SK-N-SH (cell line): Measurements from ENCODE around the gene ELOVL6. TPM values are rescaled to one million over a fixed set of nuclear protein-coding genes. Genes with fewer than 3 reads are reported as not detected.

ENCODE experiments used
- CTCF ChIA-PET: fragments of 300-600, 350-600 bp; formaldehyde crosslinking; extraction: SDS; loops from one replicate; lab custom pipeline; 2021; lab: Yijun Ruan, JAX
- POLR2A ChIA-PET: fragments of 350-600 bp; sonication (Branson Sonifier 250); formaldehyde crosslinking; extraction: SDS; loops from one replicate; lab custom pipeline; 2020; ENCODE audit warnings: antibody characterized with exemption, inconsistent platforms; lab: Yijun Ruan, JAX
- DNase-seq: peaks from one replicate; pipeline ENCODE4 v3.0.0; 2012
- H2AFZ ChIP-seq: fragments of 200-600 bp; sonication (generic); 2 replicates; pipeline ENCODE4 v1.8.1; 2016; ENCODE audit warnings: antibody characterized with exemption, mild to moderate bottlenecking, low read depth
- H3F3A ChIP-seq: fragments of 200-600 bp; sonication (generic); replicated peaks from 2 replicates; pipeline ENCODE3; 2016; ENCODE audit warnings: antibody characterized with exemption, mild to moderate bottlenecking; ENCODE audit not compliant: insufficient read depth
- H3K27ac ChIP-seq, 2 experiments: fragments of 200-500 bp in 1 of 2; fragments of 200-600 bp in 1 of 2; sonication (Bioruptor generic) in 1 of 2; sonication (generic), shearing (Covaris generic) in 1 of 2; 2 replicates each; pipeline versions ENCODE4 v1.5.1 to v1.6.1; 2014 to 2016; ENCODE audit warnings: low read depth in 2 of 2, inconsistent platforms in 1 of 2, low read length in 1 of 2, mild to moderate bottlenecking in 1 of 2, mixed read lengths in 1 of 2
- H3K27me3 ChIP-seq: fragments of 200-600 bp; sonication (generic), shearing (Covaris generic); 2 replicates; pipeline ENCODE4 v1.6.1; 2016; ENCODE audit warnings: mixed run types; ENCODE audit not compliant: insufficient read depth
- H3K36me3 ChIP-seq, 2 experiments: fragments of 200-500 bp in 1 of 2; fragments of 200-600 bp in 1 of 2; sonication (Bioruptor generic) in 1 of 2; sonication (generic) in 1 of 2; replicated peaks in 1 of 2; 2 replicates each; pipeline versions ENCODE3 to v1.5.1; 2014 to 2016; ENCODE audit warnings: low read length in 1 of 2, mild to moderate bottlenecking in 1 of 2; ENCODE audit not compliant: insufficient read depth in 2 of 2, control insufficient read depth in 1 of 2
- H3K4me1 ChIP-seq, 2 experiments: fragments of 200-500 bp in 1 of 2; fragments of 200-600 bp in 1 of 2; sonication (Bioruptor generic) in 1 of 2; sonication (generic), shearing (Covaris generic) in 1 of 2; 2 replicates each; pipeline versions ENCODE4 v1.5.1 to v1.6.1; 2014 to 2016; ENCODE audit warnings: low read depth in 1 of 2, low read length in 1 of 2, mixed run types in 1 of 2; ENCODE audit not compliant: insufficient read depth in 2 of 2, control insufficient read depth in 1 of 2
- H3K4me2 ChIP-seq: fragments of 200-600 bp; sonication (generic), shearing (Covaris generic); 2 replicates; pipeline ENCODE4 v1.6.1; 2017; ENCODE audit warnings: mixed run types
- H3K4me3 ChIP-seq, 2 experiments: fragments of 200-500 bp in 1 of 2; fragments of 200-600 bp in 1 of 2; sonication (Bioruptor generic) in 1 of 2; sonication (generic), shearing (Covaris generic) in 1 of 2; 2 replicates each; pipeline versions ENCODE4 v1.5.1 to v1.8.1; 2014 to 2016; ENCODE audit warnings: low read depth in 2 of 2, inconsistent platforms in 1 of 2, low read length in 1 of 2, mild to moderate bottlenecking in 1 of 2, mixed read lengths in 1 of 2, moderate library complexity in 1 of 2
- H3K79me2 ChIP-seq: fragments of 200-600 bp; sonication (generic); 2 replicates; pipeline ENCODE4 v1.8.1; 2017; ENCODE audit warnings: mild to moderate bottlenecking; ENCODE audit not compliant: insufficient read depth
- H3K9ac ChIP-seq: fragments of 200-600 bp; sonication (generic); 2 replicates; pipeline ENCODE4 v1.6.1; 2017; ENCODE audit warnings: mixed run types
- H3K9me2 ChIP-seq: fragments of 200-600 bp; sonication (generic); 2 replicates; pipeline ENCODE4 v1.6.1; 2017; ENCODE audit warnings: mixed run types
- H3K9me3 ChIP-seq: fragments of 200-600 bp; sonication (generic); 2 replicates; pipeline ENCODE4 v1.6.1; 2017; ENCODE audit warnings: mixed run types, mild to moderate bottlenecking, moderate library complexity
- H4K20me1 ChIP-seq: fragments of 200-600 bp; sonication (generic); 2 replicates; pipeline ENCODE4 v1.6.1; 2017; ENCODE audit warnings: mild to moderate bottlenecking, mixed run types; ENCODE audit not compliant: insufficient read depth
- ELF1 ChIP-seq: IDR thresholded peaks from 2 replicates; pipeline ENCODE4 v1.4.0; 2012
- EZH2phosphoT487 ChIP-seq: fragments of 200-600 bp; sonication (generic); IDR thresholded peaks from 2 replicates; pipeline ENCODE4 v1.6.1; 2017; ENCODE audit warnings: low read depth, mixed run types, mild to moderate bottlenecking, antibody characterized with exemption, moderate library complexity, borderline replicate concordance
- MEF2A ChIP-seq: IDR thresholded peaks from 2 replicates; pipeline ENCODE4 v1.4.0; 2012; ENCODE audit warnings: low read depth, borderline replicate concordance
- MXI1 ChIP-seq: IDR thresholded peaks from 2 replicates; pipeline ENCODE4 v1.6.1; 2012; ENCODE audit warnings: mild to moderate bottlenecking, low read depth, low read length, improper control_type of control experiment
- NRF1 ChIP-seq: IDR thresholded peaks from 2 replicates; pipeline ENCODE4 v1.6.1; 2012; ENCODE audit warnings: low read depth, mild to moderate bottlenecking, low read length
- RFX5 ChIP-seq: IDR thresholded peaks from 2 replicates; pipeline ENCODE4 v1.6.1; 2012; ENCODE audit warnings: mild to moderate bottlenecking, improper control_type of control experiment, low read length
- SMC3 ChIP-seq: IDR thresholded peaks from 2 replicates; pipeline ENCODE4 v1.6.1; 2012; ENCODE audit warnings: low read depth, low read length, improper control_type of control experiment
- TAF1 ChIP-seq: IDR thresholded peaks from 2 replicates; pipeline ENCODE4 v1.6.1; 2012; ENCODE audit warnings: low read depth, mild to moderate bottlenecking, low read length, moderate library complexity, borderline replicate concordance
- TEAD4 ChIP-seq: IDR thresholded peaks from 2 replicates; pipeline ENCODE4 v1.4.0; 2012; ENCODE audit warnings: mild to moderate bottlenecking, borderline replicate concordance; ENCODE audit not compliant: insufficient read depth
- WGBS: methylation state at CpG from one replicate; pipeline ENCODE4 v1.1.6; 2017; ENCODE audit warnings: low lambda C conversion rate; 5-methylcytosine and 5-hydroxymethylcytosine counted together
- polyA plus RNA-seq, 3 experiments: library from polyadenylated mRNA; depleted of rRNA; stranded (reverse); fragments of >200 nt; gene quantifications; 2 replicates each; pipeline ENCODE4 v1.2.3, GENCODE V29; 2012
- TF ChIP-seq, protein P1 (sequence below): fragments of 200-600 bp; sonication (generic); IDR thresholded peaks from 2 replicates; pipeline ENCODE4 v1.6.1; 2017; ENCODE audit warnings: antibody characterized with exemption, mild to moderate bottlenecking, moderate library complexity
- TF ChIP-seq, protein P2 (sequence below): IDR thresholded peaks from 2 replicates; pipeline ENCODE4 v1.4.0; 2012; ENCODE audit warnings: low read depth, borderline replicate concordance
- TF ChIP-seq, protein P3 (sequence below): IDR thresholded peaks from 2 replicates; pipeline ENCODE4 v1.4.0; 2012; ENCODE audit warnings: low read depth, borderline replicate concordance
- TF ChIP-seq, protein P4 (sequence below): IDR thresholded peaks from 2 replicates; pipeline ENCODE4 v1.4.0; 2012; ENCODE audit warnings: low read depth
- TF ChIP-seq, protein P5 (sequence below): fragments of 150-350 bp; IDR thresholded peaks from 2 replicates; pipeline ENCODE4 v1.6.1; 2016; ENCODE audit warnings: mild to moderate bottlenecking, low read depth, low read length

ELOVL6 gene
- polyA plus RNA-seq, 1 of the 3 experiments (the other 2 are of a cell fraction): 9.0 TPM

GRCh38 chr4:110216129-110216528 lies 17.7 kb upstream of the ELOVL6 start:
- Histone ChIP-seq H3K4me3 (no peak overlapping the region), H3K4me1 (no peaks in the 10 kb centered on the region), H3K79me2 (no peaks in the 10 kb centered on the region), H3K9me2 (no peaks in the 10 kb centered on the region), H3K9ac (no peak overlapping the region), H3K27me3 (no peaks in the 10 kb centered on the region; the same call in 1 of the 2 replicates), H3K27ac (no peak overlapping the region), H4K20me1 (no peaks in the 10 kb centered on the region), H3K9me3 (no peaks in the 10 kb centered on the region), H3K4me2 (no peak overlapping the region), H3F3A (no peaks in the 10 kb centered on the region), H2AFZ (no peak overlapping the region), H3K36me3 (no peaks in the 10 kb centered on the region)
- ChIA-PET CTCF (interaction anchor here (1.0 kb wide), 1 partner anchor 166 kb away, joined by 3 read pairs; no protein-coding TSS in a partner anchor), POLR2A (no interaction called here)
- 74% methylated on average over 6 of the region's 6 CpGs for WGBS
- DNase-seq: no peak
- TF ChIP-seq, protein P1, sequence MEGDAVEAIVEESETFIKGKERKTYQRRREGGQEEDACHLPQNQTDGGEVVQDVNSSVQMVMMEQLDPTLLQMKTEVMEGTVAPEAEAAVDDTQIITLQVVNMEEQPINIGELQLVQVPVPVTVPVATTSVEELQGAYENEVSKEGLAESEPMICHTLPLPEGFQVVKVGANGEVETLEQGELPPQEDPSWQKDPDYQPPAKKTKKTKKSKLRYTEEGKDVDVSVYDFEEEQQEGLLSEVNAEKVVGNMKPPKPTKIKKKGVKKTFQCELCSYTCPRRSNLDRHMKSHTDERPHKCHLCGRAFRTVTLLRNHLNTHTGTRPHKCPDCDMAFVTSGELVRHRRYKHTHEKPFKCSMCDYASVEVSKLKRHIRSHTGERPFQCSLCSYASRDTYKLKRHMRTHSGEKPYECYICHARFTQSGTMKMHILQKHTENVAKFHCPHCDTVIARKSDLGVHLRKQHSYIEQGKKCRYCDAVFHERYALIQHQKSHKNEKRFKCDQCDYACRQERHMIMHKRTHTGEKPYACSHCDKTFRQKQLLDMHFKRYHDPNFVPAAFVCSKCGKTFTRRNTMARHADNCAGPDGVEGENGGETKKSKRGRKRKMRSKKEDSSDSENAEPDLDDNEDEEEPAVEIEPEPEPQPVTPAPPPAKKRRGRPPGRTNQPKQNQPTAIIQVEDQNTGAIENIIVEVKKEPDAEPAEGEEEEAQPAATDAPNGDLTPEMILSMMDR: no peak
- no peak for TF ChIP-seq RFX5
- TF ChIP-seq MEF2A: no peak
- TF ChIP-seq NRF1: no peak
- TF ChIP-seq, protein P2, sequence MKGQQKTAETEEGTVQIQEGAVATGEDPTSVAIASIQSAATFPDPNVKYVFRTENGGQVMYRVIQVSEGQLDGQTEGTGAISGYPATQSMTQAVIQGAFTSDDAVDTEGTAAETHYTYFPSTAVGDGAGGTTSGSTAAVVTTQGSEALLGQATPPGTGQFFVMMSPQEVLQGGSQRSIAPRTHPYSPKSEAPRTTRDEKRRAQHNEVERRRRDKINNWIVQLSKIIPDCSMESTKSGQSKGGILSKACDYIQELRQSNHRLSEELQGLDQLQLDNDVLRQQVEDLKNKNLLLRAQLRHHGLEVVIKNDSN: no peak
- TF ChIP-seq EZH2phosphoT487: no peak
- TF ChIP-seq MXI1: no peak
- TF ChIP-seq, protein P3, sequence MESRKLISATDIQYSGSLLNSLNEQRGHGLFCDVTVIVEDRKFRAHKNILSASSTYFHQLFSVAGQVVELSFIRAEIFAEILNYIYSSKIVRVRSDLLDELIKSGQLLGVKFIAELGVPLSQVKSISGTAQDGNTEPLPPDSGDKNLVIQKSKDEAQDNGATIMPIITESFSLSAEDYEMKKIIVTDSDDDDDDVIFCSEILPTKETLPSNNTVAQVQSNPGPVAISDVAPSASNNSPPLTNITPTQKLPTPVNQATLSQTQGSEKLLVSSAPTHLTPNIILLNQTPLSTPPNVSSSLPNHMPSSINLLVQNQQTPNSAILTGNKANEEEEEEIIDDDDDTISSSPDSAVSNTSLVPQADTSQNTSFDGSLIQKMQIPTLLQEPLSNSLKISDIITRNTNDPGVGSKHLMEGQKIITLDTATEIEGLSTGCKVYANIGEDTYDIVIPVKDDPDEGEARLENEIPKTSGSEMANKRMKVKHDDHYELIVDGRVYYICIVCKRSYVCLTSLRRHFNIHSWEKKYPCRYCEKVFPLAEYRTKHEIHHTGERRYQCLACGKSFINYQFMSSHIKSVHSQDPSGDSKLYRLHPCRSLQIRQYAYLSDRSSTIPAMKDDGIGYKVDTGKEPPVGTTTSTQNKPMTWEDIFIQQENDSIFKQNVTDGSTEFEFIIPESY: no peak
- TF ChIP-seq TEAD4: no peak
- TF ChIP-seq ELF1: no peak
- no peak for TF ChIP-seq SMC3
- TF ChIP-seq, protein P4, sequence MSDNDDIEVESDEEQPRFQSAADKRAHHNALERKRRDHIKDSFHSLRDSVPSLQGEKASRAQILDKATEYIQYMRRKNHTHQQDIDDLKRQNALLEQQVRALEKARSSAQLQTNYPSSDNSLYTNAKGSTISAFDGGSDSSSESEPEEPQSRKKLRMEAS: no peak
- TF ChIP-seq, protein P5, sequence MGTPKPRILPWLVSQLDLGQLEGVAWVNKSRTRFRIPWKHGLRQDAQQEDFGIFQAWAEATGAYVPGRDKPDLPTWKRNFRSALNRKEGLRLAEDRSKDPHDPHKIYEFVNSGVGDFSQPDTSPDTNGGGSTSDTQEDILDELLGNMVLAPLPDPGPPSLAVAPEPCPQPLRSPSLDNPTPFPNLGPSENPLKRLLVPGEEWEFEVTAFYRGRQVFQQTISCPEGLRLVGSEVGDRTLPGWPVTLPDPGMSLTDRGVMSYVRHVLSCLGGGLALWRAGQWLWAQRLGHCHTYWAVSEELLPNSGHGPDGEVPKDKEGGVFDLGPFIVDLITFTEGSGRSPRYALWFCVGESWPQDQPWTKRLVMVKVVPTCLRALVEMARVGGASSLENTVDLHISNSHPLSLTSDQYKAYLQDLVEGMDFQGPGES: no peak
- no peak for TF ChIP-seq TAF1
